SK-N-MC (cell line): ENCODE results near the gene NCBP3.

Source experiments
- EZH2 ChIP-seq: fragments of 200-600 bp; sonication (generic); IDR thresholded peaks from one replicate; pipeline ENCODE4 v1.6.1; 2017; ENCODE audit warnings: antibody characterized with exemption
- FOXP2 ChIP-seq: optimal IDR thresholded peaks from 2 replicates; pipeline ENCODE3; 2011; ENCODE audit warnings: mild to moderate bottlenecking, moderate library complexity; ENCODE audit not compliant: insufficient read depth; ENCODE audit errors: extremely low read length, control extremely low read depth
- POLR2AphosphoS5 ChIP-seq: IDR thresholded peaks from 2 replicates; pipeline ENCODE4 v1.6.1; 2012; ENCODE audit warnings: mild to moderate bottlenecking, low read depth, low read length, borderline replicate concordance

DNA sequence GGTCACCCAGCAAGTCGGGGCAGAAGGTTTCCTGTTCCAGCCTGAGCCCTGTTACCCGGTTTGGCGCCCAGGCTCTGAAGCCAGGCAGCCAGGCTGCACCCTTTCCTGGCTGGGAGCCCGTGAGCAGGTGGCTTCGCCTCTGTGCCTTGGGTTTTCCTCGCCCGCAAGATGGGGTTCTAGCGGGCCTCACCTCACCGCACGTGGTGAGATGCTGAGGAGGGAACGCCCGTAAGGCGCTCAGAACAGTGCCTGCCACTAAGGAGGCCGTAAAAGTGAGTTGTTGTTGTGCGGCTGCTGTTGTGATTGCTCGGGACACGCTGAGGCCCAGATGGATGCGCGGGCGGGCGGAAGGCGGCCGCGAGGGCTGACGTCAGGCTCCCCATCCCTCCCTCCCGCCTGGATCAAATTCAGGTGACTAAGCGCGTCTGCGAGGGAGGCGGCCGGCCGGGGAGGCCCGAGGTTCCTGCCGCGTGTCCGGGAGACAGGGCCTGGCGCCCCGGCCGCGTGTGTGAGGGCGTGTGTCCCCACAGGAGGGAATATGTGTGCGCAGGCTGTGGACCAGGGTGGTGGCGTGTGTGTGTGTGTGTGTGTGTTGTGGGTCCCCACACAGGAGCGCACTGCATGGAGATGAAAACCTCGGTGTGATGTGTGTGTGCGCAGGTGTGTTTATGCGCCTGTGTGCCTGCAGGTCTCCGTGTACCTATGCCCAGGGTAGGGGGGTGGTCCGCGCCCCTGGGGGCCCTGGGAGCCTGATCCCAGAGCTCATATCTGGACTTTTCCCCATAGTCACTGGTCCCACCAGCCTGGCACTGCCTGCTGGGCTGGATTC, 42.5 kb upstream of the NCBP3 start:
- TF ChIP-seq POLR2AphosphoS5 (no peak), EZH2 (no peak), FOXP2 (no peak)
